H9 (cell line): Measurements from ENCODE around the gene BEGAIN. TPM values are rescaled to one million over a fixed set of nuclear protein-coding genes. Genes with fewer than 3 reads are reported as not detected.
A peak's percentile ranks its signal among the peaks of the same experiment; 100 is the strongest.

Experiments used
- DNase-seq: peaks from one replicate; pipeline ENCODE4 v3.0.0-alpha.2; 2017
- H2AFZ ChIP-seq: one replicate; pipeline ENCODE4 v1.6.1; 2013; ENCODE audit warnings: mild to moderate bottlenecking, low read length, control low read depth, moderate library complexity
- H2AK5ac ChIP-seq: 2 replicates; pipeline ENCODE4 v1.6.1; 2013; ENCODE audit warnings: low read length, control low read depth, mixed read lengths; ENCODE audit not compliant: insufficient read length
- H2BK120ac ChIP-seq: one replicate; pipeline ENCODE4 v1.6.1; 2013; ENCODE audit warnings: low read depth, mild to moderate bottlenecking, low read length, control low read depth, inconsistent platforms; ENCODE audit not compliant: poor library complexity, severe bottlenecking
- H2BK12ac ChIP-seq: 2 replicates; pipeline ENCODE4 v1.6.1; 2013; ENCODE audit warnings: low read length, control low read depth, mixed read lengths, low read depth; ENCODE audit not compliant: insufficient read length
- H2BK15ac ChIP-seq: 2 replicates; pipeline ENCODE4 v1.6.1; 2013; ENCODE audit warnings: low read depth, low read length, control low read depth
- H2BK20ac ChIP-seq: one replicate; pipeline ENCODE4 v1.6.1; 2013; ENCODE audit warnings: low read depth, mild to moderate bottlenecking, low read length, control low read depth, inconsistent platforms; ENCODE audit not compliant: poor library complexity, severe bottlenecking
- H2BK5ac ChIP-seq: 2 replicates; pipeline ENCODE4 v1.6.1; 2013; ENCODE audit warnings: low read length, control low read depth, mixed read lengths; ENCODE audit not compliant: insufficient read length
- H3K14ac ChIP-seq: 2 replicates; pipeline ENCODE4 v1.6.1; 2013; ENCODE audit warnings: low read length, control low read depth; ENCODE audit not compliant: insufficient read depth
- H3K18ac ChIP-seq: 2 replicates; pipeline ENCODE4 v1.6.1; 2013; ENCODE audit warnings: low read depth, mild to moderate bottlenecking, mixed read lengths, low read length, control low read depth; ENCODE audit not compliant: insufficient read length
- H3K23ac ChIP-seq: 2 replicates; pipeline ENCODE4 v1.6.1; 2013; ENCODE audit warnings: low read length, control low read depth, mixed read lengths, low read depth; ENCODE audit not compliant: insufficient read length
- H3K23me2 ChIP-seq: 2 replicates; pipeline ENCODE4 v1.6.1; 2013; ENCODE audit warnings: low read depth, mild to moderate bottlenecking, mixed read lengths, low read length, control low read depth; ENCODE audit not compliant: insufficient read length, poor library complexity, severe bottlenecking
- H3K27ac ChIP-seq: 2 replicates; pipeline ENCODE4 v1.5.1; 2013; ENCODE audit warnings: low read length, control low read depth, mixed read lengths, low read depth; ENCODE audit not compliant: insufficient read length
- H3K27me3 ChIP-seq: 2 replicates; pipeline ENCODE4 v1.6.1; 2013; ENCODE audit warnings: low read length, control low read depth, inconsistent platforms; ENCODE audit not compliant: insufficient read depth
- H3K4ac ChIP-seq: 2 replicates; pipeline ENCODE4 v1.6.1; 2013; ENCODE audit warnings: low read depth, mild to moderate bottlenecking, control low read depth, inconsistent platforms, low read length, moderate library complexity
- H3K4me1 ChIP-seq: 2 replicates; pipeline ENCODE4 v1.6.1; 2013; ENCODE audit warnings: low read length, control low read depth, inconsistent platforms; ENCODE audit not compliant: insufficient read depth
- H3K4me2 ChIP-seq: 2 replicates; pipeline ENCODE4 v1.6.1; 2013; ENCODE audit warnings: low read length, control low read depth, mixed read lengths; ENCODE audit not compliant: insufficient read length, insufficient read depth
- H3K56ac ChIP-seq: 2 replicates; pipeline ENCODE4 v1.6.1; 2013; ENCODE audit warnings: low read depth, mild to moderate bottlenecking, mixed read lengths, low read length, control low read depth; ENCODE audit not compliant: insufficient read length
- H3K79me1 ChIP-seq: 2 replicates; pipeline ENCODE4 v1.6.1; 2013; ENCODE audit warnings: low read depth, mild to moderate bottlenecking, moderate library complexity, low read length, control low read depth, inconsistent platforms; ENCODE audit not compliant: insufficient read depth, poor library complexity, severe bottlenecking
- H3K79me2 ChIP-seq: 2 replicates; pipeline ENCODE4 v1.6.1; 2013; ENCODE audit warnings: low read length, control low read depth, inconsistent platforms; ENCODE audit not compliant: insufficient read depth
- H3K9ac ChIP-seq: 2 replicates; pipeline ENCODE4 v1.6.1; 2013; ENCODE audit warnings: low read length, control low read depth, mixed read lengths; ENCODE audit not compliant: insufficient read length; ENCODE audit errors: extremely low read depth
- H3K9me3 ChIP-seq: one replicate; pipeline ENCODE4 v1.6.1; 2013; ENCODE audit warnings: low read depth, low read length, inconsistent platforms; ENCODE audit not compliant: control insufficient read depth
- H3T11ph ChIP-seq: one replicate; pipeline ENCODE4 v1.6.1; 2013; ENCODE audit warnings: mild to moderate bottlenecking, low read length, control low read depth, inconsistent platforms
- H4K20me1 ChIP-seq: one replicate; pipeline ENCODE4 v1.6.1; 2013; ENCODE audit not compliant: control insufficient read depth, insufficient read length, insufficient read depth
- H4K5ac ChIP-seq: 2 replicates; pipeline ENCODE4 v1.6.1; 2013; ENCODE audit warnings: low read depth, mild to moderate bottlenecking, mixed read lengths, low read length, control low read depth; ENCODE audit not compliant: insufficient read length
- H4K8ac ChIP-seq: replicated peaks from 2 replicates; pipeline ENCODE4 v1.6.1; 2013; ENCODE audit warnings: low read length, control low read depth, mixed read lengths, low read depth; ENCODE audit not compliant: insufficient read length
- H4K91ac ChIP-seq: 2 replicates; pipeline ENCODE4 v1.6.1; 2013; ENCODE audit warnings: low read depth, mild to moderate bottlenecking, moderate library complexity, mixed read lengths, low read length, control low read depth; ENCODE audit not compliant: insufficient read length
- H3K27ac Mint-ChIP-seq, 3 experiments: 2 replicates in 2 of 3; 3 replicates in 1 of 3; pipeline ENCODE4 v1.8.0; 2020 to 2021; ENCODE audit warnings: mixed read lengths in 3 of 3, mild to moderate bottlenecking in 1 of 3, moderate library complexity in 1 of 3
- H3K27me3 Mint-ChIP-seq: 2 replicates; pipeline ENCODE4 v1.8.0; 2021; ENCODE audit warnings: low read depth, mild to moderate bottlenecking, moderate library complexity, mixed read lengths
- H3K36me3 Mint-ChIP-seq, 3 experiments: 2 replicates in 2 of 3; 3 replicates in 1 of 3; pipeline ENCODE4 v1.8.0; 2020 to 2021; ENCODE audit warnings: low read depth in 3 of 3, mixed read lengths in 3 of 3; ENCODE audit not compliant: insufficient read depth in 1 of 3
- H3K4me1 Mint-ChIP-seq, 2 experiments: 2 replicates each; pipeline ENCODE4 v1.8.0; 2020; ENCODE audit warnings: mixed read lengths in 2 of 2
- H3K4me3 Mint-ChIP-seq, 2 experiments: 2 replicates in 1 of 2; 3 replicates in 1 of 2; pipeline ENCODE4 v1.8.0; 2020 to 2021; ENCODE audit warnings: mild to moderate bottlenecking in 2 of 2, mixed read lengths in 2 of 2, moderate library complexity in 1 of 2
- H3K9me3 Mint-ChIP-seq, 2 experiments: 2 replicates in 1 of 2; 3 replicates in 1 of 2; pipeline ENCODE4 v1.8.0; 2020; ENCODE audit warnings: mild to moderate bottlenecking in 2 of 2, mixed read lengths in 2 of 2, moderate library complexity in 1 of 2
- CTCF ChIP-seq: fragments of 200-600 bp; sonication (generic); conservative IDR thresholded peaks from 3 replicates; pipeline ENCODE4 v1.8.0; 2021; ENCODE audit warnings: antibody characterized with exemption, mild to moderate bottlenecking
- WGBS: extraction: QIAGEN DNeasy Blood & Tissue Kit; methylation state at CpG from one replicate; pipeline ENCODE4 v1.1.7; 2013; ENCODE audit warnings: missing lambda C conversion rate, low lambda C conversion rate, mixed read lengths; ENCODE audit not compliant: insufficient read length; ENCODE audit errors: extremely low coverage; 5-methylcytosine and 5-hydroxymethylcytosine counted together
- total RNA-seq: library from RNA; stranded (reverse); gene quantifications from 2 replicates; pipeline ENCODE4 v1.2.1, GENCODE V29; 2021

Gene BEGAIN
- total RNA-seq, 1 experiment from 2014 or later = 2.6 TPM

GRCh38 chr14:100529561-100530031 lies 57.6 kb downstream of the BEGAIN start:
- H3K27ac Mint-ChIP-seq = no peak overlapping the region
- peaks cover 3% of the 10 kb centered on the region for H4K20me1 ChIP-seq
- no peak overlapping the region for H3K9ac ChIP-seq
- H2BK15ac ChIP-seq = no peak overlapping the region
- no peaks in the 10 kb centered on the region; the same call in 1 of the 2 replicates for H3K27me3 ChIP-seq
- no peak overlapping the region for H3T11ph ChIP-seq
- H2BK5ac ChIP-seq = no peak overlapping the region
- TF ChIP-seq CTCF = no peak
- peak; percentile 19 for DNase-seq
- H3K4me1 Mint-ChIP-seq = peaks cover 6 to 7% of the 10 kb centered on the region in 2 experiments
- H3K9me3 Mint-ChIP-seq = no peaks in the 10 kb centered on the region
- H3K27me3 Mint-ChIP-seq = no peaks in the 10 kb centered on the region
- no peak overlapping the region for H2BK120ac ChIP-seq
- H3K23ac ChIP-seq = no peak overlapping the region
- WGBS = no CpG with 5 or more reads among the region's 21 CpGs
- no peaks in the 10 kb centered on the region for H3K79me2 ChIP-seq
- H3K14ac ChIP-seq = no peak overlapping the region
- H2AK5ac ChIP-seq = no peak overlapping the region
- no peaks in the 10 kb centered on the region for H3K36me3 Mint-ChIP-seq
- H2AFZ ChIP-seq = no peak overlapping the region
- no peak overlapping the region for H2BK20ac ChIP-seq
- no peak overlapping the region for H4K91ac ChIP-seq
- H4K8ac ChIP-seq = no peak overlapping the region
- no peak overlapping the region for H3K4me2 ChIP-seq
- no peaks in the 10 kb centered on the region for H3K79me1 ChIP-seq
- no peak overlapping the region for H2BK12ac ChIP-seq
- H3K4me1 ChIP-seq = no peaks in the 10 kb centered on the region
- no peaks in the 10 kb centered on the region for H3K23me2 ChIP-seq
- H3K4me3 Mint-ChIP-seq = no peak overlapping the region
- H3K27ac ChIP-seq = no peak overlapping the region
- H3K4ac ChIP-seq = no peak overlapping the region
- H4K5ac ChIP-seq = no peak overlapping the region
- H3K9me3 ChIP-seq = no peaks in the 10 kb centered on the region
- H3K18ac ChIP-seq = no peak overlapping the region
- H3K56ac ChIP-seq = no peak overlapping the region
